ENCODE measurements around the gene PGAP1.

Gene PGAP1

DNA sequence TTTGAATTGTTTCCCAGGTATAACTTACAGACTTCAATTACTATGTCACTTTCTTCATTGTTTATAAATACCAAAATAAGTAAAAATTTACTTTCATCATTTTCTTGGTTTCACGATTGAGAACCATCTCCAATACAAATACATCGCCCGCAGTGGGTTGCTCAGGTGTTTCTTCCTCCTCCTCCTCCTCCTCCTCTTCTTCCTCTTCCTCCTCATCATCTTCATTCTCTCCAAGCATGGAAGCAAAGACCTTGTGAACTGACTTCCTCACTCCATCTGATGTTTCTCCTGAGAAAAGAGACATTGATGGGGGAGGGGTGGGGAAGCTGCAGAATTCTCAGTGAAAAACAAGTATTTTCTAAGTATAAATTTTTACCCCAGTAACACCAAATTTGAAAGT is 133.6 kb downstream of the PGAP1 start:
- no peak for DNase-seq (ENCODE audit: low read depth)

DNA sequence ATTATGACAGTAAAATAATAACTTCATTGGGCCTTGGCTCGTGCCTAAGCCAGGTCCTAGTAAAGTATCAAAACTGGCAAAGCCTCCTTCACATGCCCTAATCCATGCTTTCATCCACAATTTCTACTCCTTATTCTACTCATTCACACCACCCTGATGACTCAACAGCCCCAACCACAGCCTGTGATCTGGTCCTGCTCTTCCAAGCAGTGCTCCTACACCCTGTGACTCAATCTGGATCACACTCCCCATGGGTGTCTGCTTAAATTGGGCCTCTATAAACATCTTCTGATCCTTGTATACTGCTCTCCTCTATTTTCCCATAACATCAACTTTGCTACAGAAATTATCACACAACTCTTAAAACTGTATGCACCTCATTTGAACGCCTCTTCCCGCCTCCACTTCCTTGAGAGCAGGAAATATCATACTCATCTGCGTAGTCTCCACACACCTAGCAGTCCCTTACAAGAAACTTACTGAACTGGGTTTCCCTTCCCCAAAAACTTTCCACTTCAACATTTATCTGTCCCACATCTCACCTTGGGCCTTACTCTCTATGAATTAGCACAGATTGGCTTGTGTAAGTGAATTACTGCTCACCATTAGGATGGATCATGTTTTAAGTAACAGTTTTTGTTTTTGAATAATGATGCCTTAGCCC is 142.9 kb downstream of the PGAP1 start:
- no peak for DNase-seq (ENCODE audit: low read depth)

All from stimulated activated CD8-positive, alpha-beta memory T cell treated with anti-CD3 and anti-CD28 coated beads, Interleukin-15, amount 100 ng/mL, for 1 hour (primary cell).